Measurements from ENCODE around the gene MPRIP.
A peak's percentile ranks its signal among the peaks of the same experiment; 100 is the strongest.

Gene MPRIP

GRCh38 chr17:17028059-17028877, 14.0 kb upstream of the MPRIP start:
- peak; percentile 91 for DNase-seq (ENCODE audit: low spot score)

GRCh38 chr17:17028878-17029535, 13.2 kb upstream of the MPRIP start:
- no peak for DNase-seq (ENCODE audit: low spot score)

GRCh38 chr17:17029938-17030337, 12.3 kb upstream of the MPRIP start:
- no peak for DNase-seq (ENCODE audit: low spot score)

GRCh38 chr17:17030515-17031211, 11.6 kb upstream of the MPRIP start:
- no peak for DNase-seq (ENCODE audit: low spot score)

- no peak for DNase-seq (ENCODE audit: low spot score)
Measured at GRCh38 chr17:17032131-17032692, 10.0 kb upstream of the MPRIP start.

- DNase-seq (ENCODE audit: low spot score) = no peak
Measured at GRCh38 chr17:17033466-17033865, 8.8 kb upstream of the MPRIP start.

- DNase-seq (ENCODE audit: low spot score) = no peak
Measured at GRCh38 chr17:17034026-17034425, 8.2 kb upstream of the MPRIP start.

GRCh38 chr17:17034496-17035075, 7.7 kb upstream of the MPRIP start:
- no peak for DNase-seq (ENCODE audit: low spot score)

- DNase-seq (ENCODE audit: low spot score) = no peak
Measured at GRCh38 chr17:17035490-17035889, 6.8 kb upstream of the MPRIP start.

GRCh38 chr17:17035920-17036523, 6.2 kb upstream of the MPRIP start:
- DNase-seq (ENCODE audit: low spot score) = no peak

GRCh38 chr17:17036524-17036998, 5.7 kb upstream of the MPRIP start:
- no peak for DNase-seq (ENCODE audit: low spot score)

- no peak for DNase-seq (ENCODE audit: low spot score)
Measured at GRCh38 chr17:17039911-17040310, 2.3 kb upstream of the MPRIP start.

- DNase-seq (ENCODE audit: low spot score) = peak; percentile 66
Measured at GRCh38 chr17:17041018-17041521, 1.2 kb upstream of the MPRIP start.

GRCh38 chr17:17041571-17042383, 480 bp upstream of the MPRIP start:
- peak; percentile 95 for DNase-seq (ENCODE audit: low spot score)

- no peak for DNase-seq (ENCODE audit: low spot score)
Measured at GRCh38 chr17:17042851-17043460, 699 bp downstream of the MPRIP start.

GRCh38 chr17:17043461-17044271, 1.4 kb downstream of the MPRIP start:
- peak; percentile 61 for DNase-seq (ENCODE audit: low spot score)

GRCh38 chr17:17044846-17045561, 2.7 kb downstream of the MPRIP start:
- DNase-seq (ENCODE audit: low spot score) = no peak

- no peak for DNase-seq (ENCODE audit: low spot score)
Measured at GRCh38 chr17:17048106-17048505, 5.8 kb downstream of the MPRIP start.

Measured in HuH-7 (cell line).